ENCODE data around the gene RIMS3. TPM values are rescaled to one million over a fixed set of nuclear protein-coding genes. Genes with fewer than 3 reads are reported as not detected.
A peak's percentile ranks its signal among the peaks of the same experiment; 100 is the strongest.

Gene RIMS3
- total RNA-seq, 6 experiments from 2014 or later, result 0.05 to 0.14 (median 0.09) TPM; not detected in 3

GRCh38 chr1:40690771-40691537 lies 25.5 kb upstream of the RIMS3 start:
- peaks cover 3% of the 10 kb centered on the region; the same call in 1 of the 2 replicates for H3K27me3 Mint-ChIP-seq (ENCODE audit: insufficient read depth)
- H3K4me1 Mint-ChIP-seq (ENCODE audit: low read depth), result peaks cover 44% of the 10 kb centered on the region
- DNase-seq, result no peak
- H3K9me3 Mint-ChIP-seq, result no peaks in the 10 kb centered on the region; the same call in 1 of the 2 replicates
- TF ChIP-seq CTCF (IDR thresholded peaks at IDR 0.05), result no peak
- peak overlapping the region; percentile 93 for H3K4me3 Mint-ChIP-seq
- H3K36me3 Mint-ChIP-seq (ENCODE audit: low read depth), result peaks cover 26% of the 10 kb centered on the region
- peak overlapping the region; percentile 92 for H3K27ac Mint-ChIP-seq

GRCh38 chr1:40689737-40690136 lies 24.3 kb upstream of the RIMS3 start:
- peaks cover 42% of the 10 kb centered on the region for H3K4me1 Mint-ChIP-seq (ENCODE audit: low read depth)
- DNase-seq, result no peak
- TF ChIP-seq CTCF (IDR thresholded peaks at IDR 0.05), result no peak
- no peak overlapping the region for H3K4me3 Mint-ChIP-seq
- peaks cover 3% of the 10 kb centered on the region; the same call in 1 of the 2 replicates for H3K27me3 Mint-ChIP-seq (ENCODE audit: insufficient read depth)
- H3K36me3 Mint-ChIP-seq (ENCODE audit: low read depth), result peaks cover 30% of the 10 kb centered on the region
- H3K27ac Mint-ChIP-seq, result no peak overlapping the region
- H3K9me3 Mint-ChIP-seq, result no peaks in the 10 kb centered on the region; the same call in 1 of the 2 replicates

DNA sequence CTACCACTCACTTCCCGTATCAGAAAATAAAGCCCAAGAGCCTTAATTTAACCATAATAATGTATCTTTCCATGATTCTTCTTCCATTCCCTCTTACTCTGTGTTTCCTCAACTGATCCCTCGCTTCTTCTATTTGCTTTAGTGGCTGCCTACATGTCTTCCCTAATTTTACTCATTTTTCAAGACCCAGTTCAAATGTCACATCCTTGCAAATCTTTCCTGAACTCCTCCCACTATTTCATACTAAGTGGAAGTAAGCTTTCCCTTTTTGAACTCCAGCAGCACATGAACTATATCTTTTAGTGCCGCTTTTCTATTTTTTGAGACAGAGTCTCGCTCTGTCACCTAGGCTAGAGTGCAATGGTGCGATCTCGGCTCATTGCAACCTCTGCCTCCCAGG lies 22.2 kb upstream of the RIMS3 start:
- peaks cover 3% of the 10 kb centered on the region; the same call in 1 of the 2 replicates for H3K27me3 Mint-ChIP-seq (ENCODE audit: insufficient read depth)
- TF ChIP-seq CTCF (IDR thresholded peaks at IDR 0.05), result no peak
- H3K4me3 Mint-ChIP-seq, result no peak overlapping the region
- no peaks in the 10 kb centered on the region; the same call in 1 of the 2 replicates for H3K9me3 Mint-ChIP-seq
- H3K4me1 Mint-ChIP-seq (ENCODE audit: low read depth), result peaks cover 22% of the 10 kb centered on the region
- DNase-seq, result no peak
- peaks cover 30% of the 10 kb centered on the region for H3K36me3 Mint-ChIP-seq (ENCODE audit: low read depth)
- no peak overlapping the region; the same call in 1 of the 2 replicates for H3K27ac Mint-ChIP-seq

DNA sequence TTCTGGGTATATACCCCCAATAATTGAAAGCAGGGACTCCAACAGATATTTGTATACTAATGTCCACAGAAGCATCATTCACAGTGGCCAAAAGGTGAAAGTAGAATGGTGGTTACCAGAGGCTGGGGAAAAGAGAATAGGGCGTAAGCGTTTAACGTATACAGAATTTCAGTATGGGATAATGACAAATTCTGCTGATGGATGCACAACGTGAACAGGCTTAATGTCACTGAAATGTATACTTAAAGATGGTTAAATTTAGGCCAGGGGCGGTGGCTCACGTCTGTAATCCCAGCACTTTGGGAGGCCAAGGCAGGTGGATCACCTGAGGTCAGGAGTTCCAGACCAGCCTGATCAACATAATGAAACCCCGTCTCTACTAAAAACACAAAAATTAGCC lies 21.6 kb upstream of the RIMS3 start:
- H3K4me1 Mint-ChIP-seq (ENCODE audit: low read depth), result peaks cover 16% of the 10 kb centered on the region
- no peak overlapping the region for H3K4me3 Mint-ChIP-seq
- H3K36me3 Mint-ChIP-seq (ENCODE audit: low read depth), result peaks cover 30% of the 10 kb centered on the region
- peaks cover 3% of the 10 kb centered on the region; the same call in 1 of the 2 replicates for H3K27me3 Mint-ChIP-seq (ENCODE audit: insufficient read depth)
- DNase-seq, result no peak
- no peak for TF ChIP-seq CTCF (IDR thresholded peaks at IDR 0.05)
- H3K9me3 Mint-ChIP-seq, result no peaks in the 10 kb centered on the region; the same call in 1 of the 2 replicates
- H3K27ac Mint-ChIP-seq, result no peak overlapping the region

DNA sequence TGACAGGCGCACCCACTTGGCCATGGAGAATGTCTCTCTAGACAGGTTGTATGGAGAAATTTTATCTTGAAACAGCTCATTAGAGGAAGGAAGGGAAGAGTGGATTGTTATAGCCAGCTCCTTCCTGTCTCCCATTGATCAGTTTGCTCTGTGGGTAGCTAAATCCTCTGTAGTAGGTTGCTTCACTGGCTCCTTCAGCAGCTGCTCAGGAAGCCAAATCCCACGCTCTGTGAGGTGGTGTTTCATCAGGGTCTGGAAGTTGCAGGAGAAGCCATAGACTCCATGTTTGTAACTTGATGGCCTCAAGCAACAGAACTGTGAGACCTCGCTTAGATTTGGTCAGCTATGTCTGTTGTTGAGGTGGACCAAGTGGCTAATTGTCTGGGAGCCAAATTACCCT lies 19.2 kb upstream of the RIMS3 start:
- Mint-ChIP-seq H3K9me3 (no peaks in the 10 kb centered on the region), H3K4me3 (no peak overlapping the region), H3K4me1 (ENCODE audit: low read depth) (no peaks in the 10 kb centered on the region), H3K27ac (no peak overlapping the region), H3K36me3 (ENCODE audit: low read depth) (peaks cover 20% of the 10 kb centered on the region; the same call in 1 of the 2 replicates), H3K27me3 (ENCODE audit: insufficient read depth) (no peaks in the 10 kb centered on the region; the same call in 1 of the 2 replicates)
- DNase-seq, result no peak
- no peak for TF ChIP-seq CTCF (IDR thresholded peaks at IDR 0.05)
